ENCODE measurements around the gene GRM3. TPM values are rescaled to one million over a fixed set of nuclear protein-coding genes. Genes with fewer than 3 reads are reported as not detected.
A peak's percentile ranks its signal among the peaks of the same experiment; 100 is the strongest.

Gene GRM3
- total and polyA plus RNA-seq, 2 of the 8 experiments (the other 6 are each of a cell fraction or from before 2014, with no cell fraction given) = 3.1 to 4.2 TPM

DNA sequence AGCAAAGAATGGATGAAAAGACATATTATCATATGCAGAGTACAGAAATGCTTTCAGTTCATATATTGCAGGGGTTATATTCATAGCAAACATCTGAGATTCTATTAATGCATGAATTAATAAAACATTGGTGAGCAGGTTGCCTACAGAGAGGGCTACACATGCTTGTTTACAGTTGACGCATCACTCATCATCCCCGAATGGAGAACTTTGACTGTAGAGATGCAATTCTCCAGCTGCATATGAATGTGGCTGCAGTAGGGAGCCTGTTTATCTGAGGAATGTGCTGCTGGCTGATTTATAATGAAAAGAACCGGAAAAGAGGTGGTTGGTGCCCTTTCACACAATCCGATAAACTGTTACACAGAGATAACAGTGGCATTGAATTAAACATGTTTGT lies 116.5 kb downstream of the GRM3 start (continued):
- TF ChIP-seq, protein P1, sequence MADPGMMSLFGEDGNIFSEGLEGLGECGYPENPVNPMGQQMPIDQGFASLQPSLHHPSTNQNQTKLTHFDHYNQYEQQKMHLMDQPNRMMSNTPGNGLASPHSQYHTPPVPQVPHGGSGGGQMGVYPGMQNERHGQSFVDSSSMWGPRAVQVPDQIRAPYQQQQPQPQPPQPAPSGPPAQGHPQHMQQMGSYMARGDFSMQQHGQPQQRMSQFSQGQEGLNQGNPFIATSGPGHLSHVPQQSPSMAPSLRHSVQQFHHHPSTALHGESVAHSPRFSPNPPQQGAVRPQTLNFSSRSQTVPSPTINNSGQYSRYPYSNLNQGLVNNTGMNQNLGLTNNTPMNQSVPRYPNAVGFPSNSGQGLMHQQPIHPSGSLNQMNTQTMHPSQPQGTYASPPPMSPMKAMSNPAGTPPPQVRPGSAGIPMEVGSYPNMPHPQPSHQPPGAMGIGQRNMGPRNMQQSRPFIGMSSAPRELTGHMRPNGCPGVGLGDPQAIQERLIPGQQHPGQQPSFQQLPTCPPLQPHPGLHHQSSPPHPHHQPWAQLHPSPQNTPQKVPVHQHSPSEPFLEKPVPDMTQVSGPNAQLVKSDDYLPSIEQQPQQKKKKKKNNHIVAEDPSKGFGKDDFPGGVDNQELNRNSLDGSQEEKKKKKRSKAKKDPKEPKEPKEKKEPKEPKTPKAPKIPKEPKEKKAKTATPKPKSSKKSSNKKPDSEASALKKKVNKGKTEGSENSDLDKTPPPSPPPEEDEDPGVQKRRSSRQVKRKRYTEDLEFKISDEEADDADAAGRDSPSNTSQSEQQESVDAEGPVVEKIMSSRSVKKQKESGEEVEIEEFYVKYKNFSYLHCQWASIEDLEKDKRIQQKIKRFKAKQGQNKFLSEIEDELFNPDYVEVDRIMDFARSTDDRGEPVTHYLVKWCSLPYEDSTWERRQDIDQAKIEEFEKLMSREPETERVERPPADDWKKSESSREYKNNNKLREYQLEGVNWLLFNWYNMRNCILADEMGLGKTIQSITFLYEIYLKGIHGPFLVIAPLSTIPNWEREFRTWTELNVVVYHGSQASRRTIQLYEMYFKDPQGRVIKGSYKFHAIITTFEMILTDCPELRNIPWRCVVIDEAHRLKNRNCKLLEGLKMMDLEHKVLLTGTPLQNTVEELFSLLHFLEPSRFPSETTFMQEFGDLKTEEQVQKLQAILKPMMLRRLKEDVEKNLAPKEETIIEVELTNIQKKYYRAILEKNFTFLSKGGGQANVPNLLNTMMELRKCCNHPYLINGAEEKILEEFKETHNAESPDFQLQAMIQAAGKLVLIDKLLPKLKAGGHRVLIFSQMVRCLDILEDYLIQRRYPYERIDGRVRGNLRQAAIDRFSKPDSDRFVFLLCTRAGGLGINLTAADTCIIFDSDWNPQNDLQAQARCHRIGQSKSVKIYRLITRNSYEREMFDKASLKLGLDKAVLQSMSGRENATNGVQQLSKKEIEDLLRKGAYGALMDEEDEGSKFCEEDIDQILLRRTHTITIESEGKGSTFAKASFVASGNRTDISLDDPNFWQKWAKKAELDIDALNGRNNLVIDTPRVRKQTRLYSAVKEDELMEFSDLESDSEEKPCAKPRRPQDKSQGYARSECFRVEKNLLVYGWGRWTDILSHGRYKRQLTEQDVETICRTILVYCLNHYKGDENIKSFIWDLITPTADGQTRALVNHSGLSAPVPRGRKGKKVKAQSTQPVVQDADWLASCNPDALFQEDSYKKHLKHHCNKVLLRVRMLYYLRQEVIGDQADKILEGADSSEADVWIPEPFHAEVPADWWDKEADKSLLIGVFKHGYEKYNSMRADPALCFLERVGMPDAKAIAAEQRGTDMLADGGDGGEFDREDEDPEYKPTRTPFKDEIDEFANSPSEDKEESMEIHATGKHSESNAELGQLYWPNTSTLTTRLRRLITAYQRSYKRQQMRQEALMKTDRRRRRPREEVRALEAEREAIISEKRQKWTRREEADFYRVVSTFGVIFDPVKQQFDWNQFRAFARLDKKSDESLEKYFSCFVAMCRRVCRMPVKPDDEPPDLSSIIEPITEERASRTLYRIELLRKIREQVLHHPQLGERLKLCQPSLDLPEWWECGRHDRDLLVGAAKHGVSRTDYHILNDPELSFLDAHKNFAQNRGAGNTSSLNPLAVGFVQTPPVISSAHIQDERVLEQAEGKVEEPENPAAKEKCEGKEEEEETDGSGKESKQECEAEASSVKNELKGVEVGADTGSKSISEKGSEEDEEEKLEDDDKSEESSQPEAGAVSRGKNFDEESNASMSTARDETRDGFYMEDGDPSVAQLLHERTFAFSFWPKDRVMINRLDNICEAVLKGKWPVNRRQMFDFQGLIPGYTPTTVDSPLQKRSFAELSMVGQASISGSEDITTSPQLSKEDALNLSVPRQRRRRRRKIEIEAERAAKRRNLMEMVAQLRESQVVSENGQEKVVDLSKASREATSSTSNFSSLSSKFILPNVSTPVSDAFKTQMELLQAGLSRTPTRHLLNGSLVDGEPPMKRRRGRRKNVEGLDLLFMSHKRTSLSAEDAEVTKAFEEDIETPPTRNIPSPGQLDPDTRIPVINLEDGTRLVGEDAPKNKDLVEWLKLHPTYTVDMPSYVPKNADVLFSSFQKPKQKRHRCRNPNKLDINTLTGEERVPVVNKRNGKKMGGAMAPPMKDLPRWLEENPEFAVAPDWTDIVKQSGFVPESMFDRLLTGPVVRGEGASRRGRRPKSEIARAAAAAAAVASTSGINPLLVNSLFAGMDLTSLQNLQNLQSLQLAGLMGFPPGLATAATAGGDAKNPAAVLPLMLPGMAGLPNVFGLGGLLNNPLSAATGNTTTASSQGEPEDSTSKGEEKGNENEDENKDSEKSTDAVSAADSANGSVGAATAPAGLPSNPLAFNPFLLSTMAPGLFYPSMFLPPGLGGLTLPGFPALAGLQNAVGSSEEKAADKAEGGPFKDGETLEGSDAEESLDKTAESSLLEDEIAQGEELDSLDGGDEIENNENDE (IDR thresholded peaks at IDR 0.05; ENCODE audit: insufficient replicate concordance, low read length) = peak; percentile 65
- TF ChIP-seq, protein P2, sequence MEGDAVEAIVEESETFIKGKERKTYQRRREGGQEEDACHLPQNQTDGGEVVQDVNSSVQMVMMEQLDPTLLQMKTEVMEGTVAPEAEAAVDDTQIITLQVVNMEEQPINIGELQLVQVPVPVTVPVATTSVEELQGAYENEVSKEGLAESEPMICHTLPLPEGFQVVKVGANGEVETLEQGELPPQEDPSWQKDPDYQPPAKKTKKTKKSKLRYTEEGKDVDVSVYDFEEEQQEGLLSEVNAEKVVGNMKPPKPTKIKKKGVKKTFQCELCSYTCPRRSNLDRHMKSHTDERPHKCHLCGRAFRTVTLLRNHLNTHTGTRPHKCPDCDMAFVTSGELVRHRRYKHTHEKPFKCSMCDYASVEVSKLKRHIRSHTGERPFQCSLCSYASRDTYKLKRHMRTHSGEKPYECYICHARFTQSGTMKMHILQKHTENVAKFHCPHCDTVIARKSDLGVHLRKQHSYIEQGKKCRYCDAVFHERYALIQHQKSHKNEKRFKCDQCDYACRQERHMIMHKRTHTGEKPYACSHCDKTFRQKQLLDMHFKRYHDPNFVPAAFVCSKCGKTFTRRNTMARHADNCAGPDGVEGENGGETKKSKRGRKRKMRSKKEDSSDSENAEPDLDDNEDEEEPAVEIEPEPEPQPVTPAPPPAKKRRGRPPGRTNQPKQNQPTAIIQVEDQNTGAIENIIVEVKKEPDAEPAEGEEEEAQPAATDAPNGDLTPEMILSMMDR (IDR thresholded peaks at IDR 0.05; ENCODE audit: control extremely low read depth in 1 of 3, insufficient read depth in 1 of 3, low read depth in 1 of 3, low read length in 3 of 3) = no peak
- TF ChIP-seq PHF8 (conservative IDR thresholded peaks at IDR 0.05; ENCODE audit: low read depth, low read length) (no peak), HDAC2 (IDR thresholded peaks at IDR 0.05; ENCODE audit: borderline replicate concordance in 1 of 2, low read depth in 2 of 2, low read length in 2 of 2) (0 out of 4 replicates have a peak, but pooled peaks of 1 of the 2 experiments have one; percentile 42), JUN (IDR thresholded peaks at IDR 0.05; ENCODE audit: low read depth, low read length) (no peak), NANOG (IDR thresholded peaks at IDR 0.05; ENCODE audit: insufficient read depth, low read depth, low read length, poor library complexity, severe bottlenecking) (peak; percentile 23)

All from H1 (cell line).